ENCODE measurements around the gene FSTL4.
"Not testable (repeated sequence)": the region's sequence is repeated elsewhere in the genome, so short reads cannot be mapped to it uniquely, and the experiment has no call there.

The FSTL4 gene

DNA sequence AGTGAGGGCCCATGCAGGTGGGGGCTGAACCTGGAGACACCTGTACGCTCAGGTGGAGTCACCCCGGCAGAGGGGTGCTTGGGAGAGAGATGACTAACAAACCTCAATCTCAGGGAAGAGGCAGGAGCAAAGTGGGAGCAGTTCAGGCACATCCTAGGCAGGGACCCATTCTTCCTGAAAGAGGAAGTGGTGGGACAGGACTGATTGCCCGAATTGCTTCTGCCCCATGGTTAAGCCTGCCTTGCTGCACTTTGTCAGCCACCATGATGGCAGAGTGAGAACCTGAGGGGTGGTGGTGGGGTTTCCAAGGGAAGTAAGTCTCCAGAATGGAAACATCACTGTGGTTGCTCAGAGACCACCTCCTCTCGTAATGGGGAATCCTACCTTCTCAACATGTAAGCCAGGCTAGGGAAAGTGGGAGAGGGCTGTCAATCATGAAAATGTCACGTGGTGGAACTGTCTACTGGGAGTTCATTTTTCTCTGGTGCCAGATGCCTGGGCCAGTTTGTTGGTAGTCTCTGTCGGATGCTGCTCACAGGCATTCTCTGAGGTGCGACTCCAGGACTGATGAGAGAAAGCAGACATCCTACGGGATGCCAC lies 410.2 kb downstream of the FSTL4 start:
- DNase-seq, result peak; percentile 27

- DNase-seq, result no peak
These were observed 411.0 kb downstream of the FSTL4 start for GRCh38 chr5:133201310-133201709.

DNA sequence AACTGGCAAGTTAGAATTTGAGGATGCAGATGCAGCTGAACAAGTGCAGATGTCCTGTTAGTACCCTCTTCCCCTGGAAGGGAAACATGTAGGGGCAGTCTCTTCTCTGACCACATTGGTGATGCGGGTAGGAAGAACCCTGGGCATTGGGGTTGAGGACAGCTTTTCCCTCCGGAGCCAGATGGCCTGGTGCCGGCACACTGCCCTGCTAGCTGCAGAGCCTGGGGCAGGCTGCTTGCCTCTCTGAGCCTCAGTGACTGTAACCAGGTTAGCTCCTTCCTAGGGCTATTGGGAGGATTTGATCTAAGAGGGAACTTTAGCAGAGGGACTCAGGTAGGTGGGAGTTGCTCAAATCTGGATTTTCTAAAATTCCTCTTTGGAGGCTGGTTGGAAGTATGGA lies 412.1 kb downstream of the FSTL4 start:
- DNase-seq, result no peak

GRCh38 chr5:133199417-133200178 lies 412.7 kb downstream of the FSTL4 start:
- no peak for DNase-seq

- DNase-seq, result no peak
These were observed 413.8 kb downstream of the FSTL4 start for GRCh38 chr5:133198511-133198910.

GRCh38 chr5:133196441-133197085 lies 415.8 kb downstream of the FSTL4 start:
- no peak for DNase-seq

DNA sequence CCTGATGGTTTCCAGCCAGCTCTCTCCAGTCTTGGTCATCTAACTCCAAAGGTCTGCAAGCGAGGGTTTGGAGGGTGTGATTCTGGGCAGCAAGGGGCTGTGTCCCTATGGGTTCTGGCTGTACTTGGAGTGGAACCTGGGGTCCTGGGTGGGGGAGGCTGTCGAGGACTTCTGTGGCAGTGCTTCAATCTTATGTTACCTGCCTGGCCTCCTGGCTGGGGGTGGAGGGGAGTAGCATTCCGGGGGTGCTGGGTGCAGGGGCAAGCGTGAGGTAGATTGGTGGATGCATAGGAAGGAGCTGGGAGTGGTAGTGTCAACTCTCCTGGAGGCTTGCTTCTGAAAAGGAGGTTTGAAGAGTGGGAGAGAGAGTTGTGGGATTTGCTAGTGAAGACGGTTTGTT lies 417.1 kb downstream of the FSTL4 start:
- DNase-seq, result no peak

GRCh38 chr5:133193794-133194193 lies 418.5 kb downstream of the FSTL4 start:
- DNase-seq, result no peak

GRCh38 chr5:133192716-133193115 lies 419.6 kb downstream of the FSTL4 start:
- no peak for DNase-seq

- no peak for DNase-seq
These were observed 422.5 kb downstream of the FSTL4 start for GRCh38 chr5:133189881-133190280.

- DNase-seq, result no peak
These were observed 432.9 kb downstream of the FSTL4 start for GRCh38 chr5:133179405-133179804.

- not testable (repeated sequence) for DNase-seq
These were observed 441.5 kb downstream of the FSTL4 start for GRCh38 chr5:133170756-133171387.

GRCh38 chr5:133164759-133165158 lies 447.6 kb downstream of the FSTL4 start:
- no peak for DNase-seq

GRCh38 chr5:133163839-133164238 lies 448.5 kb downstream of the FSTL4 start:
- DNase-seq, result no peak

- DNase-seq, result no peak
These were observed 452.8 kb downstream of the FSTL4 start for GRCh38 chr5:133159543-133159942.

DNA sequence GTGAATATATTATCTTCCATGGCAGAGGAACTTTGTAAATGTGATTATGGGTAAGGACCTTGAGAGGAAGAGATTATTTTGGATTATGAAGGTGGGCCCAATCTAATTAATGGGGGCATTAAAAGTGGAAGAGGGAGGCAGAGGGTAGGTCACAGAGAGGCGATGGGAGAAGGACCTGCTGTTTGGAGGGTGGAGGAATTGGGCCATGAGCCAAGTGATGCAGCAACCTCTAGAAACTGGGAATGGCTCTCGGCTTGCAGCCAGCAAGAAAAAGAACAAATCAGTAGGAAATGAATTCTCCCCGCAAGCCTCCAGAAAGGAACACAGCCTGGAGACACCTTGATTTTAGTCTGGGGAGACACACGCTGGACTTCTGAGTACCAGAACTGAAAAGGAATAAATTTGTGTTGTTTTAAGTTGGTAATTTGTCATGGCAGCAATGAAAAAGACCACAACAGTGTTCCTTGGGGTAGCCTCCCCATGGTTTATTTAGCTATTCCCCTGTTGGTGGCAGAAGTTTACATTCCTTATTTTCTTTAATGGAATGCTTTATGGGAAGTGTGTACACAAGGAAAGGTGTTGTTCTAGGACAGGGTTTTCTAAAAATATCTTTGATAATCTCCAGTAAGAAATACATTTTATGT lies 456.9 kb downstream of the FSTL4 start:
- no peak for DNase-seq

DNA sequence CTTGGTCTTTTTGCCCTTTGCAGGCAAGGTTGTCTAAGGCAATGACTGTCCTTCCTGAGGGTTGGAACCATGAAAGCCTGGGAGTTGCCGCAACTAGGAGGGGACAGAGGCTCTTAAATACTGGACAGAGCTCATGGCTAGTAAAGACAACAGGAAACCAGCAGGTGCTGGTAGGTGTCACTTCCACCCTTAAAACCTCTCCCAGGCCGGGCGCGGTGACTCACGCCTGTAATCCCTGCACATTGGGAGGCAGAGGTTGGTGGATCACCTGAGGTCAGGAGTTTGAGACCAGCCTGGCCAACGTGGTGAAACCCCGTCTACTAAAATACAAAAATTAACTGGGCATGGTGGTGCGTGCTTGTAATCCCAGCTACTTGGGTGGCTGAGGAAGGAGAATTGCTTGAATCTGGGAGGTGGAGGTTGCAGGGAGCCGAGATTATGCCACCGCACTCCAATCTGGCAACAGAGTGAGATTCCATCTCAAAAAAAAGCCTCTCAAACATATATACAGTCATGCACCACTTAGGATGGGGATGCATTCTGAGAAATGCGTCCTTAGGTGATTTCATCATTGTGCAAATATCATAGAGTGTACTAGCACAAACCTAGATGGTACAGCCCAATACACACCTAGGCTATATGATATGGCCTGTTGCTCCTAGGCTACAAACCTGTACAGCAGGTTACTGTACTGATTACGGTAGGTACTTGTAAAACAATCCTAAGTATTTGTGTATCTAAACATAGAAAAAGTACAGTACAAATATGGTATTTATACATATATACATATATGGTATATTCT lies 457.9 kb downstream of the FSTL4 start:
- DNase-seq, result no peak

GRCh38 chr5:133150909-133151544 lies 461.3 kb downstream of the FSTL4 start:
- no peak for DNase-seq

DNA sequence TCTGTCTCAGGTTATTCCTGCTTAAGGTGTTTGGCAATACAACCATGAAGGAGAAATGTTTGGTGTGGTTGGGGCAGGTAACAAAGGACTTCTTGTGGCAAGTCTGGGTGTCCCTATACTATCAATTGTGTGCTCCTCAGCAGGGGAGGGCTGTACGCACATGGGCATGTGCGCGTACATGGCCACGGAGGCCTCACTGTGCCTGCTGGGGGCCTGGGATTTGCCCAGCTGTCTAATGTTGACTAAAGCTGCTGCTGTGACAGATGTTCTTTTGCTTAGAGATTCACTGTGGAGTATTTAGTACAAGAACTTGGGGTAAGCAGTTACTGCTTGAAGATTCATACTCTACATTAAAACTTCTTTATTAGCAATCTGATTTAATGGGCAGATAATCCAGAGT lies 463.0 kb downstream of the FSTL4 start:
- DNase-seq, result peak; percentile 15

DNA sequence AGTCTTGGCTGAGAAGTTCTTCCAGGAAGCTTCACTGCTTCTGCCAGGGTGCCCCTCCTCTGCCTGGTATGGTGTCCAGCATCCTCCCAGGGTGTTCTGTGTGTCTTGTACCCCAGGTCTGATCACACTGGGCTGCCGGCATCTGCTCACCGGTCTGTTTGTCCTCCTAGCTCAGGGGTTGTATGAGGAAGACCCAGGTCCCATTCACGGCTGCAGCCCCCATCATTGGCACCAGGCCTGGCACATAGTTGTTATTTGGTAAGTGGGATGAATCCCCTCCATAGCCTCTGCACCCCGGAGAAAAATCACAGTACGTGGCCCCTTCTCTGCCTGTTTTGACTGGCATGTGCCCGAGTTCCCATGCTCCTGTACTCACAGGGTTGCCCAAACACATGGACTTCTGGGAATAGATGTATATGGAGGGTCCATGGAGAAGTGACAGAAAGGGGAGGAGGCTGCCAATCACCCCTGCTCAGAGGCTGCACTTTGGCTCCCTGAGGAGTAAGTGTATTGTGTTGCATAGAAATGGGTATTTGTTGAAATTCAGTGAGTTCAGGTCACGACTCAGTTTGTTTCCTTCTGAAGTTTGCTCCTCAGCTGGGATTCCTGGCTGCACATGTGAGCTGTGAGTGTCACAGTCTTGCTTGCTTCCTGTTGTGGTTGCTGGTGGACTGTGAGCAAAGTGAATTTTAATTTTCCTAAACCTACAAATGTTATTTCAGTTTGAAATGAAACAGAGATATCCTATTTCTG lies 464.4 kb downstream of the FSTL4 start:
- DNase-seq, result no peak

GRCh38 chr5:133147411-133147810 lies 464.9 kb downstream of the FSTL4 start:
- peak; percentile 19 for DNase-seq

Measured in eye (tissue), 1 donor.